Vagina (tissue), 2 donors: Measurements from ENCODE around the gene STMND1.

Source experiments
- POLR2A ChIP-seq, 2 donors: fragments of 450-650 bp; IDR thresholded peaks; one replicate each; pipeline ENCODE4 v1.6.1; 2017; ENCODE audit warnings: antibody characterized with exemption in 2 of 2, mild to moderate bottlenecking in 2 of 2, moderate library complexity in 2 of 2
- POLR2AphosphoS5 ChIP-seq, 2 donors: sonication (generic); formaldehyde crosslinking; IDR thresholded peaks; one replicate each; pipeline ENCODE4 v1.9.0; 2017; ENCODE audit warnings: antibody characterized with exemption in 2 of 2, mild to moderate bottlenecking in 2 of 2, low read depth in 1 of 2; ENCODE audit not compliant: insufficient read depth in 1 of 2
- TF ChIP-seq, protein P1 (sequence below), 3 experiments: fragments of 450-650 bp in 2 of 3; fragments of 200-600 bp in 1 of 3; sonication (generic) in 1 of 3; IDR thresholded peaks; one replicate each; pipeline ENCODE4 v1.5.1; 2017 to 2019; ENCODE audit warnings: antibody characterized with exemption in 3 of 3, mild to moderate bottlenecking in 2 of 3, moderate library complexity in 2 of 3

GRCh38 chr6:17088091-17088611, 13.7 kb upstream of the STMND1 start:
- TF ChIP-seq POLR2A (IDR thresholded peaks at IDR 0.05) (no peak), POLR2AphosphoS5 (IDR thresholded peaks at IDR 0.05; ENCODE audit: insufficient read depth in 1 of 2, low read depth in 1 of 2) (no peak)
- TF ChIP-seq, protein P1, sequence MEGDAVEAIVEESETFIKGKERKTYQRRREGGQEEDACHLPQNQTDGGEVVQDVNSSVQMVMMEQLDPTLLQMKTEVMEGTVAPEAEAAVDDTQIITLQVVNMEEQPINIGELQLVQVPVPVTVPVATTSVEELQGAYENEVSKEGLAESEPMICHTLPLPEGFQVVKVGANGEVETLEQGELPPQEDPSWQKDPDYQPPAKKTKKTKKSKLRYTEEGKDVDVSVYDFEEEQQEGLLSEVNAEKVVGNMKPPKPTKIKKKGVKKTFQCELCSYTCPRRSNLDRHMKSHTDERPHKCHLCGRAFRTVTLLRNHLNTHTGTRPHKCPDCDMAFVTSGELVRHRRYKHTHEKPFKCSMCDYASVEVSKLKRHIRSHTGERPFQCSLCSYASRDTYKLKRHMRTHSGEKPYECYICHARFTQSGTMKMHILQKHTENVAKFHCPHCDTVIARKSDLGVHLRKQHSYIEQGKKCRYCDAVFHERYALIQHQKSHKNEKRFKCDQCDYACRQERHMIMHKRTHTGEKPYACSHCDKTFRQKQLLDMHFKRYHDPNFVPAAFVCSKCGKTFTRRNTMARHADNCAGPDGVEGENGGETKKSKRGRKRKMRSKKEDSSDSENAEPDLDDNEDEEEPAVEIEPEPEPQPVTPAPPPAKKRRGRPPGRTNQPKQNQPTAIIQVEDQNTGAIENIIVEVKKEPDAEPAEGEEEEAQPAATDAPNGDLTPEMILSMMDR (IDR thresholded peaks at IDR 0.05): no peak
